HG03439 (cell line): ENCODE results near the gene MAP2K5.

ENCODE experiments used
- ATAC-seq: cut with Tn5 transposase; IDR thresholded peaks from one replicate; pipeline ENCODE4 v1.9.1; 2021; ENCODE audit warnings: mild to moderate bottlenecking, moderate library complexity; ENCODE audit not compliant: unreplicated experiment

MAP2K5 gene

GRCh38 chr15:67820992-67821783, 278.7 kb downstream of the MAP2K5 start:
- no peak for ATAC-seq

- ATAC-seq, result no peak
These were observed 279.4 kb downstream of the MAP2K5 start for GRCh38 chr15:67821784-67822440.

- no peak for ATAC-seq
These were observed 280.2 kb downstream of the MAP2K5 start for GRCh38 chr15:67822537-67823313.

GRCh38 chr15:67823314-67824196, 281.1 kb downstream of the MAP2K5 start:
- no peak for ATAC-seq

GRCh38 chr15:67824197-67824968, 281.9 kb downstream of the MAP2K5 start:
- no peak for ATAC-seq

GRCh38 chr15:67824976-67825880, 282.7 kb downstream of the MAP2K5 start, which contains the start of gene SKOR1:
Gene SKOR1, plus strand, starts transcription at chr15:67825509. Its CDS starts 94 bp downstream, at chr15:67825603.
- ATAC-seq, result no peak

GRCh38 chr15:67825881-67826716, 283.6 kb downstream of the MAP2K5 start:
- no peak for ATAC-seq

- ATAC-seq, result no peak
These were observed 284.4 kb downstream of the MAP2K5 start for GRCh38 chr15:67826717-67827561.

- no peak for ATAC-seq
These were observed 285.2 kb downstream of the MAP2K5 start for GRCh38 chr15:67827562-67828277.

- ATAC-seq, result no peak
These were observed 285.9 kb downstream of the MAP2K5 start for GRCh38 chr15:67828278-67828968.

GRCh38 chr15:67828969-67829646, 286.6 kb downstream of the MAP2K5 start:
- no peak for ATAC-seq

- ATAC-seq, result no peak
These were observed 287.4 kb downstream of the MAP2K5 start for GRCh38 chr15:67829647-67830504.

GRCh38 chr15:67831363-67831762, 288.9 kb downstream of the MAP2K5 start:
- ATAC-seq, result no peak

- ATAC-seq, result no peak
These were observed 289.6 kb downstream of the MAP2K5 start for GRCh38 chr15:67832031-67832551.
